ENCODE data around the gene RGS11. TPM values are rescaled to one million over a fixed set of nuclear protein-coding genes. Genes with fewer than 3 reads are reported as not detected.
A peak's percentile ranks its signal among the peaks of the same experiment; 100 is the strongest.

The RGS11 gene
- total RNA-seq, 2 donors from 2014 or later, result not detected

- Mint-ChIP-seq H3K27ac (no peak overlapping the region), H3K36me3 (no peaks in the 10 kb centered on the region), H3K27me3 (no peaks in the 10 kb centered on the region), H3K4me1 (ENCODE audit: low read depth in 2 of 2) (peaks cover 6 to 7% of the 10 kb centered on the region in 2 donors), H3K9me3 (no peaks in the 10 kb centered on the region), H3K4me3 (no peak overlapping the region)
- ATAC-seq (no peak), DNase-seq (ENCODE audit: low spot score) (no peak)
Measured at GRCh38 chr16:280991-281659, 5.4 kb upstream of the RGS11 start.

GRCh38 chr16:280552-280951 is 4.8 kb upstream of the RGS11 start, which contains the start of gene ARHGDIG:
Gene ARHGDIG, plus strand, starts transcription at chr16:280591. Its CDS starts 90 bp downstream, at chr16:280681.
- Mint-ChIP-seq H3K9me3 (no peaks in the 10 kb centered on the region), H3K27me3 (no peaks in the 10 kb centered on the region), H3K4me1 (ENCODE audit: low read depth in 2 of 2) (peaks cover 6 to 7% of the 10 kb centered on the region in 2 donors), H3K27ac (no peak within 1 kb of the TSS), H3K36me3 (no peaks in the 10 kb centered on the region), H3K4me3 (no peak within 1 kb of the TSS)
- DNase-seq (ENCODE audit: low spot score) (no peak), ATAC-seq (no peak)

GRCh38 chr16:280005-280460 is 4.3 kb upstream of the RGS11 start:
- H3K36me3 Mint-ChIP-seq, result no peaks in the 10 kb centered on the region
- ATAC-seq (no peak), DNase-seq (ENCODE audit: low spot score) (no peak)
- H3K9me3 Mint-ChIP-seq, result no peaks in the 10 kb centered on the region
- H3K4me1 Mint-ChIP-seq (ENCODE audit: low read depth in 2 of 2), result peaks cover 6 to 7% of the 10 kb centered on the region in 2 donors
- H3K27ac Mint-ChIP-seq, result no peak overlapping the region
- H3K27me3 Mint-ChIP-seq, result no peaks in the 10 kb centered on the region
- no peak overlapping the region for H3K4me3 Mint-ChIP-seq

- Mint-ChIP-seq H3K4me1 (ENCODE audit: low read depth in 2 of 2) (peaks cover 6 to 7% of the 10 kb centered on the region in 2 donors), H3K4me3 (no peak overlapping the region), H3K27me3 (no peaks in the 10 kb centered on the region), H3K27ac (no peak overlapping the region), H3K36me3 (no peaks in the 10 kb centered on the region), H3K9me3 (no peaks in the 10 kb centered on the region)
- DNase-seq (ENCODE audit: low spot score), result no peak
- no peak for ATAC-seq
Measured at GRCh38 chr16:279531-279930, 3.8 kb upstream of the RGS11 start.

GRCh38 chr16:278863-279366 is 3.2 kb upstream of the RGS11 start:
- H3K4me3 Mint-ChIP-seq, result no peak overlapping the region
- ATAC-seq (peak in 1 of 2 donors; percentile 50), DNase-seq (ENCODE audit: low spot score) (no peak)
- no peaks in the 10 kb centered on the region for H3K36me3 Mint-ChIP-seq
- peaks cover 6 to 7% of the 10 kb centered on the region in 2 donors for H3K4me1 Mint-ChIP-seq (ENCODE audit: low read depth in 2 of 2)
- no peaks in the 10 kb centered on the region for H3K27me3 Mint-ChIP-seq
- no peaks in the 10 kb centered on the region for H3K9me3 Mint-ChIP-seq
- no peak overlapping the region for H3K27ac Mint-ChIP-seq

GRCh38 chr16:276426-277077 is 808 bp upstream of the RGS11 start:
- Mint-ChIP-seq H3K27me3 (no peaks in the 10 kb centered on the region), H3K36me3 (no peaks in the 10 kb centered on the region), H3K27ac (no peak overlapping the region), H3K9me3 (no peaks in the 10 kb centered on the region), H3K4me1 (ENCODE audit: low read depth in 2 of 2) (peaks cover 6 to 7% of the 10 kb centered on the region in 2 donors), H3K4me3 (peak overlapping the region; percentile 42)
- DNase-seq (ENCODE audit: low spot score) (no peak), ATAC-seq (no peak)

GRCh38 chr16:275041-275641 is 603 bp downstream of the RGS11 start:
- ATAC-seq (peak in 1 of 2 donors; percentile 18), DNase-seq (ENCODE audit: low spot score) (no peak)
- no peaks in the 10 kb centered on the region for H3K9me3 Mint-ChIP-seq
- peaks cover 6 to 7% of the 10 kb centered on the region in 2 donors for H3K4me1 Mint-ChIP-seq (ENCODE audit: low read depth in 2 of 2)
- H3K36me3 Mint-ChIP-seq, result no peaks in the 10 kb centered on the region
- no peak overlapping the region for H3K4me3 Mint-ChIP-seq
- no peak overlapping the region for H3K27ac Mint-ChIP-seq
- no peaks in the 10 kb centered on the region for H3K27me3 Mint-ChIP-seq

- Mint-ChIP-seq H3K9me3 (no peaks in the 10 kb centered on the region), H3K4me3 (no peak overlapping the region), H3K27me3 (no peaks in the 10 kb centered on the region), H3K4me1 (ENCODE audit: low read depth in 2 of 2) (peaks cover under 1 to 2% of the 10 kb centered on the region in 2 donors), H3K36me3 (no peaks in the 10 kb centered on the region), H3K27ac (no peak overlapping the region)
- ATAC-seq (no peak), DNase-seq (ENCODE audit: low spot score) (no peak)
Measured at GRCh38 chr16:273547-274421, 2.0 kb downstream of the RGS11 start.

- H3K27ac Mint-ChIP-seq, result no peak overlapping the region
- H3K27me3 Mint-ChIP-seq, result no peaks in the 10 kb centered on the region
- no peak for ATAC-seq
- H3K36me3 Mint-ChIP-seq, result no peaks in the 10 kb centered on the region
- H3K4me1 Mint-ChIP-seq (ENCODE audit: low read depth in 2 of 2), result peaks cover 2% of the 10 kb centered on the region in 2 donors
- no peak overlapping the region for H3K4me3 Mint-ChIP-seq
- H3K9me3 Mint-ChIP-seq, result no peaks in the 10 kb centered on the region
- DNase-seq (ENCODE audit: low spot score), result no peak
Measured at GRCh38 chr16:272633-273546, 2.9 kb downstream of the RGS11 start.

GRCh38 chr16:270381-271255 is 5.1 kb downstream of the RGS11 start:
- H3K4me3 Mint-ChIP-seq, result no peak overlapping the region
- DNase-seq (ENCODE audit: low spot score), result no peak
- no peaks in the 10 kb centered on the region for H3K9me3 Mint-ChIP-seq
- no peaks in the 10 kb centered on the region for H3K36me3 Mint-ChIP-seq
- no peaks in the 10 kb centered on the region for H3K27me3 Mint-ChIP-seq
- no peak for ATAC-seq
- H3K4me1 Mint-ChIP-seq (ENCODE audit: low read depth in 2 of 2), result peaks cover 8 to 10% of the 10 kb centered on the region in 2 donors
- no peak overlapping the region for H3K27ac Mint-ChIP-seq

GRCh38 chr16:269061-269796 is 6.5 kb downstream of the RGS11 start:
- Mint-ChIP-seq H3K9me3 (no peaks in the 10 kb centered on the region), H3K27me3 (no peaks in the 10 kb centered on the region), H3K27ac (peak overlapping the region in 1 of 2 donors; percentile 51), H3K4me1 (ENCODE audit: low read depth in 2 of 2) (peaks cover 8 to 10% of the 10 kb centered on the region in 2 donors), H3K36me3 (no peaks in the 10 kb centered on the region), H3K4me3 (no peak overlapping the region)
- no peak for DNase-seq (ENCODE audit: low spot score)
- no peak for ATAC-seq

Data from natural killer cell treated with Interleukin-12 subunit alpha and Interleukin-12 subunit beta and Interleukin-15 and Interleukin-18, amount 100 ng/mL, for 72 hours (primary cell).